Aorta (tissue), 5 donors: ENCODE data around the gene ZBTB43. TPM values are rescaled to one million over a fixed set of nuclear protein-coding genes. Genes with fewer than 3 reads are reported as not detected.
"Not testable (repeated sequence)": the region's sequence is repeated elsewhere in the genome, so short reads cannot be mapped to it uniquely, and the experiment has no call there.

Experiments used
- ATAC-seq: fragments of 200-7000 bp; cut with Tn5 transposase; one replicate; pipeline ENCODE4 v1.9.1; 2022; ENCODE audit warnings: moderate library complexity; ENCODE audit not compliant: low FRiP score
- DNase-seq, 2 donors: peaks; one replicate each; pipeline ENCODE4 v3.0.0-alpha.2; 2020
- H3K27ac ChIP-seq, 2 donors: one replicate each; pipeline ENCODE4 v1.5.1; 2013; ENCODE audit warnings: low read length in 2 of 2, mild to moderate bottlenecking in 2 of 2, moderate library complexity in 2 of 2, control low read depth in 1 of 2, inconsistent platforms in 1 of 2, low read depth in 1 of 2
- H3K27me3 ChIP-seq, 2 donors: one replicate each; pipeline ENCODE4 v1.6.1; 2013; ENCODE audit warnings: control low read depth in 1 of 2, low read length in 1 of 2, mild to moderate bottlenecking in 1 of 2, moderate library complexity in 1 of 2; ENCODE audit not compliant: insufficient read depth in 2 of 2, control insufficient read depth in 1 of 2
- H3K36me3 ChIP-seq, 2 donors: one replicate each; pipeline ENCODE4 v1.6.1; 2013; ENCODE audit warnings: control low read depth in 1 of 2, low read length in 1 of 2, mild to moderate bottlenecking in 1 of 2; ENCODE audit not compliant: insufficient read depth in 2 of 2, control insufficient read depth in 1 of 2
- H3K4me1 ChIP-seq, 2 donors: one replicate each; pipeline ENCODE4 v1.6.1; 2013; ENCODE audit warnings: low read length in 2 of 2, control low read depth in 1 of 2, mild to moderate bottlenecking in 1 of 2, moderate library complexity in 1 of 2; ENCODE audit not compliant: insufficient read depth in 2 of 2, control insufficient read depth in 1 of 2
- H3K4me3 ChIP-seq, 2 donors: one replicate each; pipeline ENCODE4 v1.5.1; 2013; ENCODE audit warnings: low read length in 2 of 2, control low read depth in 1 of 2, mild to moderate bottlenecking in 1 of 2
- H3K9me3 ChIP-seq: one replicate; pipeline ENCODE4 v1.6.1; 2013; ENCODE audit warnings: mild to moderate bottlenecking, low read length; ENCODE audit not compliant: control insufficient read depth
- WGBS, 2 donors: extraction: QIAGEN DNeasy Blood & Tissue Kit; methylation state at CpG; one replicate each; pipeline ENCODE4 v1.1.7; 2013; 5-methylcytosine and 5-hydroxymethylcytosine counted together
- intact Hi-C, 2 donors: fragments of 100-400 bp; cut with DNase I; formaldehyde crosslinking; loops; one replicate each; pipeline versions ENCODE4 v1.14.2 to v1.15.0; 2022
- polyA plus RNA-seq, 2 donors: library from polyadenylated mRNA; stranded (reverse); fragments of 200-250 nt; gene quantifications; one replicate each; pipeline ENCODE4 v1.2.3, GENCODE V29; 2013
- total RNA-seq, 2 donors: library from RNA; stranded (reverse); fragmentation: NEBNext Ultra II Directional; extraction: Animal tissue kit (Norgen Biotek cat#: 25700); gene quantifications; one replicate each; pipeline ENCODE4 v1.2.1, GENCODE V29; 2021
- donor health status: healthy with polysubstance abuse.
- donor health status: Bipolar disorder and iron deficiency.
- donor health status: DM: no; HTN: no; CAD: no.
- donor health status: DM: no; HTN: no; CAD: no.
- donor health status: DM: yes; HTN: yes; CAD: no.

Gene ZBTB43
- total and polyA plus RNA-seq, 4 donors, result 0.75 to 18.4 (median 8.2) TPM

- Histone ChIP-seq H3K4me3 (no peak overlapping the region), H3K9me3 (peaks cover 3% of the 10 kb centered on the region), H3K36me3 (no peaks in the 10 kb centered on the region), H3K4me1 (no peaks in the 10 kb centered on the region), H3K27ac (no peak overlapping the region), H3K27me3 (no peaks in the 10 kb centered on the region)
- intact Hi-C loops, result no loop called here
- WGBS, 2 donors, result 54 to 58% methylated on average over 14 of the region's 14 CpGs
- no peak for ATAC-seq
- DNase-seq, result peak in 1 of 2 donors; percentile 26
Measured at GRCh38 chr9:126773004-126773607, 31.7 kb upstream of the ZBTB43 start.

DNA sequence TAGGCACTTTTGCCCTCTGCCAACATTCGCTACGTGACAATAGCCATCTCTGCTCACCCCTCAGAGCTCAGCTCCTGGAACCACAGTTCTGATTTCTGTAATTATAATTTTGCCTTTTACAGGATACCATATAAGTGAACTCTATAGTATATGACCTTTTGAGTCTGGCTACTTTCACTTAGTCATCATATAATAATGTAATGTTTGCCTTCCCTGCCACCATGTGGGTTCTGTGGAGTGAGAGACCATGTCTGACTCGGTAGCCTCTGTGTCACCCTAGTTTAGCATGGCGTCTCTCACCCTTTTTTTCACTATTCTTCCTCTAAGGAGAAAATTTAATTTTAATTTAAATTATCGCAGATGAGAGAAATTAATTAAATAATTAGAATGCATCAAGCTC is 28.9 kb upstream of the ZBTB43 start:
- ATAC-seq, result no peak
- Histone ChIP-seq H3K27me3 (no peaks in the 10 kb centered on the region), H3K4me3 (no peak overlapping the region), H3K27ac (no peak overlapping the region), H3K36me3 (no peaks in the 10 kb centered on the region), H3K4me1 (no peaks in the 10 kb centered on the region), H3K9me3 (no peaks in the 10 kb centered on the region)
- no peak for DNase-seq
- 84 to 85% methylated on average over 5 of the region's 5 CpGs for WGBS, 2 donors
- intact Hi-C loops, result no loop called here

DNA sequence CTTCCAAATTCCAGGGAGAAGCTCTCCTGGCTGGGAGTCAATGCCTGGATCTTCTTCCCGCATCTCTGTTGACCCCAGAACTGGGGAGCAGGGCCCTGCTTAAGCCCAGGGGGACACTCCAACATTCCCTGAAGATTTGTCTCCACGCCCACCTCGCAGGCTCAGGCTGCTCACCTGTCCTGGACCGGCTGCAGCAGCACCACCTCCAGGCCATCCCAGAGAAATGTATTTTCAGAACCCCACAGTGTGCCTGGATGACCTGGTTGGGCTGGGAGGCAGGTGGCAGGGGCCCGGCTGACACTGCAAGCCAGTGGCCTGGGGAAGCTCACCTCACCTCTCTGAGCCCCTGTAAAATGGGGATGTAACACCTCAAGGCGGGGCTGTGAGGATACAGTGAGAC is 27.1 kb upstream of the ZBTB43 start:
- H3K9me3 ChIP-seq, result no peaks in the 10 kb centered on the region
- no peaks in the 10 kb centered on the region for H3K27me3 ChIP-seq
- H3K27ac ChIP-seq, result no peak overlapping the region
- no peak for ATAC-seq
- intact Hi-C loops, result no loop called here
- no peaks in the 10 kb centered on the region for H3K4me1 ChIP-seq
- H3K36me3 ChIP-seq, result no peaks in the 10 kb centered on the region
- WGBS, 2 donors, result 26 to 29% methylated on average over 6 of the region's 6 CpGs
- H3K4me3 ChIP-seq, result no peak overlapping the region
- no peak for DNase-seq

DNA sequence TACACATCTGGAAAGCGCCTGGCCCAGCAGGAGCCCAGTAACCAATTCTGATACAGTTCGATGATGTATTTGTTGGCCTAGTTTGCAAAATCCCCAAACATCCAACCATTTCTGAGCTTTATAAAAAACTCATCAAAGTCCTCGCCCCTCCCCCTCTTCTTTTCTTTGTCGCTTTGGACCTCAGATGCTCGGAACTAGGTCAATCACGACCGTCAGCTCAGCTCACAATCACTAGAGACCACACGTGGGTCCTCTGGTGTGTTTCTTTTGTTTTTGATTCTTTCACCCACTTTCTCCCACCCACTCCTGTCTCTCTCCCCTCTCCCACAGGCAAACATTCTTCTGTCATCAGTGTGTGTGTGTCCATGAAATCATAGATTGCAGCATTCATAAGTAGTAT is 26.7 kb upstream of the ZBTB43 start:
- intact Hi-C loops, result no loop called here
- no peaks in the 10 kb centered on the region for H3K36me3 ChIP-seq
- no peak for DNase-seq
- no peaks in the 10 kb centered on the region for H3K27me3 ChIP-seq
- H3K4me3 ChIP-seq, result no peak overlapping the region
- no peaks in the 10 kb centered on the region for H3K4me1 ChIP-seq
- H3K9me3 ChIP-seq, result no peaks in the 10 kb centered on the region
- no peak for ATAC-seq
- no peak overlapping the region for H3K27ac ChIP-seq
- whole genome bisulfite sequencing, 2 donors, result 48 to 53% methylated on average over 8 of the region's 8 CpGs

DNA sequence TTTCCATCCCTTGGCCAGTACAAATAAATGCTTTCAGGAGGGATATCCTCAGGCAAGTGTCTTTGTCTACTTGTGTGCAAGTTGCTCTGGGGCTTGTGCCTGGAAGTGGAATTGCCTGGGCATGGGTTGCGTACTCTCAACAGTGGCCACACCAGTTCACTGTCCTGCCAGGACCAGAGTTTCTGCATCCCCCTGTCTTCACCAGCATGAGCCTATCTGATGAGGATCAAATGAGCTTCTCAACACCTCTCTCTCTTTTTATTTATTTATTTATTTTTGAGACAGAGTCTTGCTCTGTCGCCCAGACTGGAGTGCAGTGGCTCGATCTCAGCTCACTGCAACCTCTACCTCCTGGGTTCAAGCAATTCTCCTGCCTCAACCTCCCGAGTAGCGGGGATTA is 26.1 kb upstream of the ZBTB43 start:
- H3K9me3 ChIP-seq, intact Hi-C loops, ATAC-seq, H3K27ac ChIP-seq, H3K27me3 ChIP-seq, H3K4me1 ChIP-seq, DNase-seq, H3K4me3 ChIP-seq, H3K36me3 ChIP-seq: not testable (repeated sequence)
- WGBS, 2 donors, result 84 to 85% methylated on average over 5 of the region's 5 CpGs

DNA sequence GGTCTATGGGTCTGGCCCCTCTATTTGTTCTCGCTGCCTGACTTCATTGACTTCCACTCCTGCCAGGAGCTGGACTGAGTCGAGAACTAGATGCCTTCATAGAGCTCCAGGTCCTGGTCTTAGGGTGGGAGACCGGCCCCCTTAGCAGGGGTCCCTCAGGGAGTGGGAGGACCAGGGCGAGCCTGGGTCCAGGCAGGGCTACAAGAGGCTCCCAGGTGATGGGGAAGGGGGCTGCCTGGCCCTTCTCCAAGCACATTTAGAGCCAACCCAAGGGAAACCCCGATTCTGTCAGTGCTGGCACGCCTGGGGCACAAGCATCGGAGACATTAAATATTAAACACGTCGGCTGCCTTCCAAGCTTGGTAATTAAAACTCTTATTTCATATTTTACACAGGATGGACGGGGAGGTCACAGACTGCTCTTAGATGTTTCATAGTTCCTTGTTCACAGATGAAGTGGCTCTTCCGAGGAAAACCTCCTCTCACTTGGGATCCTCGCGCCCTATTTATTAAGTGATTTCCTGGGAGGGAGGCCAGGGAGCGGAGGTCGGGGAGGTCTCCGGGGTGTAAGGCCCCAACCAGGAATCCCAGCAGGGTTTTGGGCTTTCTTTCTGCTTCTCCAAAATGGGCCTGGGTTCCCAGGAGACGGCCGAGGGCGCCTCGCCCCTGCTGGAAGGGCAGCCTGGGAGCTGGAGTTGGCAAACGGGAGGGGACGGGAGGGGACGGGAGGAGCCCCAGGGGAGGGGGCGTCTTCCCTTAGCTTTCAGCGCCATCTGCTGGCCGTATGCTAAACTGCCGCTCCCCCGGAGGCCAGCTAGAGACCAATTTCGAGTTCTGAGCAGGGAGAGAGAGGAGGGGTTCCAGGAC is 23.4 kb upstream of the ZBTB43 start:
- WGBS, 2 donors, result 25 to 26% methylated on average over 29 of the region's 29 CpGs
- peak; percentile 86 for ATAC-seq

GRCh38 chr9:126782053-126782388 is 22.8 kb upstream of the ZBTB43 start:
- DNase-seq (no peak), ATAC-seq (no peak)
- Histone ChIP-seq H3K27me3 (no peaks in the 10 kb centered on the region), H3K9me3 (no peaks in the 10 kb centered on the region), H3K4me1 (no peaks in the 10 kb centered on the region), H3K36me3 (no peaks in the 10 kb centered on the region), H3K4me3 (no peak overlapping the region), H3K27ac (no peak overlapping the region)
- intact Hi-C loops, result loop anchor here (5.0 to 10.0 kb wide), 3 partner anchors 75 to 277 kb away; no protein-coding TSS in a partner anchor
- 40 to 43% methylated on average over 4 of the region's 4 CpGs for WGBS, 2 donors

More for the DNA sequence above, 23.4 kb upstream of the ZBTB43 start:
- no peaks in the 10 kb centered on the region for H3K4me1 ChIP-seq
- H3K27ac ChIP-seq, result no peak overlapping the region
- H3K27me3 ChIP-seq, result no peaks in the 10 kb centered on the region
- H3K4me3 ChIP-seq, result no peak overlapping the region
- DNase-seq, result peak; percentile 81 to 94
- H3K36me3 ChIP-seq, result no peaks in the 10 kb centered on the region
- intact Hi-C loops, result loop anchor here (1.0 to 10.0 kb wide), 4 partner anchors 74 to 277 kb away; no protein-coding TSS in a partner anchor
- H3K9me3 ChIP-seq, result no peaks in the 10 kb centered on the region

DNA sequence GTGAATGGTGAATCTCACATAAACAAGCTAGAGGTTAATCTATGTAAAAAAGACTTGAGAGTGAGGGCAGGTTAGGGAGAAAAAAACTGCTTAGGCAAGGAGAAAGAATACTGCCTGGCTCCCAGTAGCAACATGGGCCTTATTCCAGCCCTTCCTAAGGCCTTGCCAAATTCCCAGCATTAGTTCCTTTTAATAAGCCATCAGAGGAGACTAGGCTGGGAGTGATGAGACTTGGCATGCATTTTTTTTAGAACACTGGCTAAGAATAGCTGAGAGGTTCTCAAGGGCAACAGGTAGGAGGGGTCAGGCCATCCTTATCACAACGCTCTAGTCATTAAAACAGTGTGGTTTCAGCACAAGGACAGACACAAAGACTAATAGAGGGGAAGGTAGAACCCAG is 20.9 kb upstream of the ZBTB43 start:
- Histone ChIP-seq H3K4me3 (no peak overlapping the region), H3K4me1 (no peaks in the 10 kb centered on the region), H3K9me3 (no peaks in the 10 kb centered on the region), H3K27ac (no peak overlapping the region), H3K27me3 (no peaks in the 10 kb centered on the region), H3K36me3 (no peaks in the 10 kb centered on the region)
- WGBS, 2 donors, result 70 to 76% methylated on average over 1 of the region's 1 CpG
- ATAC-seq (no peak), DNase-seq (no peak)
- intact Hi-C loops, result loop anchor here (5.0 to 10.0 kb wide), 3 partner anchors 77 to 279 kb away; no protein-coding TSS in a partner anchor

GRCh38 chr9:126784401-126784800 is 20.4 kb upstream of the ZBTB43 start:
- no peak for DNase-seq
- no peak for ATAC-seq
- no peak overlapping the region for H3K4me3 ChIP-seq
- H3K36me3 ChIP-seq, result no peaks in the 10 kb centered on the region
- H3K9me3 ChIP-seq, result no peaks in the 10 kb centered on the region
- intact Hi-C loops, result loop anchor here (5.0 to 10.0 kb wide), 3 partner anchors 77 to 280 kb away; no protein-coding TSS in a partner anchor
- H3K27ac ChIP-seq, result no peak overlapping the region
- WGBS, 2 donors, result 95 to 96% methylated on average over 11 of the region's 11 CpGs
- H3K27me3 ChIP-seq, result no peaks in the 10 kb centered on the region
- H3K4me1 ChIP-seq, result no peaks in the 10 kb centered on the region
